Erythroblast (primary cell): ENCODE data around the gene NRG3.
"Not testable (repeated sequence)": the region's sequence is repeated elsewhere in the genome, so short reads cannot be mapped to it uniquely, and the experiment has no call there.

Experiments
- DNase-seq, 2 experiments: peaks; one replicate each; lab custom pipeline; 2025; lab: John Stamatoyannopoulos, UW
- GATA1 ChIP-seq: IDR thresholded peaks from 2 replicates; pipeline ENCODE4 v1.6.1; 2011; ENCODE audit warnings: low read depth, mild to moderate bottlenecking, control low read depth, low read length, moderate library complexity
- POLR2A ChIP-seq: IDR thresholded peaks from 2 replicates; pipeline ENCODE4 v1.6.1; 2011; ENCODE audit warnings: mild to moderate bottlenecking, low read length

NRG3 gene

GRCh38 chr10:82625512-82626189, 750.7 kb downstream of the NRG3 start:
- TF ChIP-seq POLR2A (no peak), GATA1 (no peak)

GRCh38 chr10:82628373-82628772, 753.4 kb downstream of the NRG3 start:
- no peak for DNase-seq
- TF ChIP-seq POLR2A: no peak

More at GRCh38 chr10:82625512-82626189, 750.7 kb downstream of the NRG3 start:
- DNase-seq: no peak

GRCh38 chr10:82643076-82643475, 768.1 kb downstream of the NRG3 start:
- DNase-seq: no peak
- TF ChIP-seq GATA1 (no peak), POLR2A (no peak)

GRCh38 chr10:82643601-82644000, 768.6 kb downstream of the NRG3 start:
- no peak for DNase-seq
- no peak for TF ChIP-seq GATA1
- no peak for TF ChIP-seq POLR2A

- no peak for TF ChIP-seq GATA1
- no peak for TF ChIP-seq POLR2A
- DNase-seq: no peak
Observed at GRCh38 chr10:82645221-82645620, 770.2 kb downstream of the NRG3 start.

GRCh38 chr10:82653244-82654155, 778.5 kb downstream of the NRG3 start:
- no peak for DNase-seq
- no peak for TF ChIP-seq POLR2A
- no peak for TF ChIP-seq GATA1

- no peak for DNase-seq
- TF ChIP-seq GATA1: no peak
- no peak for TF ChIP-seq POLR2A
Observed at GRCh38 chr10:82660205-82660604, 785.2 kb downstream of the NRG3 start.

- DNase-seq: no peak
Observed at GRCh38 chr10:82660986-82661385, 786.0 kb downstream of the NRG3 start.

GRCh38 chr10:82661701-82662100, 786.7 kb downstream of the NRG3 start:
- DNase-seq: no peak
- no peak for TF ChIP-seq GATA1
- no peak for TF ChIP-seq POLR2A

More at GRCh38 chr10:82660986-82661385, 786.0 kb downstream of the NRG3 start:
- no peak for TF ChIP-seq POLR2A
- TF ChIP-seq GATA1: no peak

- DNase-seq: no peak
- TF ChIP-seq POLR2A: no peak
- TF ChIP-seq GATA1: no peak
Observed at GRCh38 chr10:82668221-82668895, 793.4 kb downstream of the NRG3 start.

GRCh38 chr10:82674036-82674435, 799.0 kb downstream of the NRG3 start:
- TF ChIP-seq POLR2A (no peak), GATA1 (no peak)
- DNase-seq: no peak

- DNase-seq: not testable (repeated sequence)
Observed at GRCh38 chr10:82677932-82678331, 802.9 kb downstream of the NRG3 start.

- DNase-seq: not testable (repeated sequence)
Observed at GRCh38 chr10:82678451-82678850, 803.5 kb downstream of the NRG3 start.

- DNase-seq: no peak
- no peak for TF ChIP-seq POLR2A
Observed at GRCh38 chr10:82680608-82681007, 805.6 kb downstream of the NRG3 start.
